Vagina (tissue), 2 donors: ENCODE measurements around the gene FUNDC2. TPM values are rescaled to one million over a fixed set of nuclear protein-coding genes. Genes with fewer than 3 reads are reported as not detected.

Source experiments
- DNase-seq, 2 donors: peaks; one replicate each; pipeline ENCODE4 v3.0.0-alpha.2; 2017; ENCODE audit errors: extremely low spot score in 2 of 2
- H3K27ac ChIP-seq: fragments of 200-600 bp; sonication (generic); one replicate; pipeline ENCODE4 v1.5.1; 2019
- H3K27me3 ChIP-seq: fragments of 200-600 bp; sonication (generic); one replicate; pipeline ENCODE4 v1.5.1; 2019
- H3K36me3 ChIP-seq, 2 donors: fragments of 200-600 bp; sonication (generic); one replicate each; pipeline ENCODE4 v1.5.1; 2017 to 2019
- H3K4me1 ChIP-seq: fragments of 200-600 bp; sonication (generic); one replicate; pipeline ENCODE4 v1.5.1; 2019
- H3K4me3 ChIP-seq, 2 donors: fragments of 200-600 bp; sonication (generic); 1 replicate in 1 of 2; 2 replicates in 1 of 2; pipeline ENCODE4 v1.5.1; 2016 to 2019
- H3K9me3 ChIP-seq: fragments of 200-600 bp; sonication (generic); one replicate; pipeline ENCODE4 v1.5.1; 2019
- POLR2A ChIP-seq, 2 donors: fragments of 450-650 bp; IDR thresholded peaks; one replicate each; pipeline ENCODE4 v1.6.1; 2017; ENCODE audit warnings: antibody characterized with exemption in 2 of 2, mild to moderate bottlenecking in 2 of 2, moderate library complexity in 2 of 2
- POLR2AphosphoS5 ChIP-seq, 2 donors: sonication (generic); formaldehyde crosslinking; IDR thresholded peaks; one replicate each; pipeline ENCODE4 v1.9.0; 2017; ENCODE audit warnings: antibody characterized with exemption in 2 of 2, mild to moderate bottlenecking in 2 of 2, low read depth in 1 of 2; ENCODE audit not compliant: insufficient read depth in 1 of 2
- intact Hi-C: fragments of 100-400 bp; cut with DNase I; formaldehyde crosslinking; loops from one replicate; pipeline ENCODE4 v1.15.1; 2023
- total RNA-seq: library from RNA; depleted of rRNA; stranded (reverse); fragments of >200 nt; gene quantifications from one replicate; pipeline ENCODE4 v1.2.3, GENCODE V29; 2016
- TF ChIP-seq, protein P1 (sequence below), 3 experiments: fragments of 450-650 bp in 2 of 3; fragments of 200-600 bp in 1 of 3; sonication (generic) in 1 of 3; IDR thresholded peaks; one replicate each; pipeline ENCODE4 v1.5.1; 2017 to 2019; ENCODE audit warnings: antibody characterized with exemption in 3 of 3, mild to moderate bottlenecking in 2 of 3, moderate library complexity in 2 of 3

The FUNDC2 gene
- total RNA-seq, 1 donor from 2014 or later, result 53.5 TPM

DNA sequence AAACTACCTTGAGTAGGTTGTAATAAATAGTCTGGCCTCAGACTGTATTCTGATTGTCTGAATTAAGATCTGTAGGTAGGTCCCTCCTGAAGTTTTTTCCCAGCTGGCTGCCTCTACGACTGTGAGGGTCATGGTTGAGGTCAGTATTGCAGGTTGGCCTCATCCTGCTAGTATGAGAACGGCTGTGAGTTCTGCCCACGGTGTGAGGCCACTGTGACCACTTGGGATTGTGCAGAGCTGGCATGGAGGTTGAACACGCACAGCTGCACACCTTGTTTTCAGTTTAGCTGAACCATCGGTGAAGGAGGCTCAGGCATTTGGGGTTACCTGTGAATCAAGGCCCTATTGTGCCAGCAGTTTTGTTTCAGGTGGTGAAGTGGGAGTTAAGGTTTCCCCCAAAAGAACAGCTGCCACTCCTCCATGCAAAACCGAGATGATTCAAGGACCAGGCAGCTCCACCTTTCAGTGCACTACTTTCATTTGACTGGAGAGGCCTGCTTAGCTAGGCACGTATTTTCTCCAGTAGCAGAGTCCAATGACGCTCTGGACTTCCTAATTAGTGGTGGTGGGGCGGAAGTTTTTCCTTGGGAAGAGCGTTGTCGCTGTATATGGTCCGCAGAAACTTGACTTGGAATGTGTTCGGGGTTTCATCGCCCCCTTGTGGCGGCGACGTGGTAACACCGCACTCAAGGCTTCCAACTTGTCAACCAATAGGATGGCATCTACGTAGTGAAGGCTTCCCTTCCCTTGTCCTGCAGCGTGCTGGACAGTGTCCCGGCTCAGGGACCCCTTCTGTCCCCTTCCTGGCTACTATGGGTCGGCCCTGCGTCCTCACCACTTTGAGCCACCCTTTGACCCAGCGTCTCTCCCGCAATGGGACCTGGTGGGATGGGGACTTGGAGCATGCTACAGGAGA is 30.5 kb downstream of the FUNDC2 start:
- peak overlapping the region; percentile 20 for H3K27ac ChIP-seq
- H3K27me3 ChIP-seq, result no peaks in the 10 kb centered on the region
- intact Hi-C loops, result loop anchor here (10.0 kb wide), 1 partner anchor 72 kb away; no protein-coding TSS in a partner anchor
- H3K9me3 ChIP-seq, result no peaks in the 10 kb centered on the region
- DNase-seq, result no peak
- TF ChIP-seq POLR2AphosphoS5 (IDR thresholded peaks at IDR 0.05; ENCODE audit: insufficient read depth in 1 of 2, low read depth in 1 of 2) (no peak), POLR2A (IDR thresholded peaks at IDR 0.05) (no peak)
- TF ChIP-seq, protein P1, sequence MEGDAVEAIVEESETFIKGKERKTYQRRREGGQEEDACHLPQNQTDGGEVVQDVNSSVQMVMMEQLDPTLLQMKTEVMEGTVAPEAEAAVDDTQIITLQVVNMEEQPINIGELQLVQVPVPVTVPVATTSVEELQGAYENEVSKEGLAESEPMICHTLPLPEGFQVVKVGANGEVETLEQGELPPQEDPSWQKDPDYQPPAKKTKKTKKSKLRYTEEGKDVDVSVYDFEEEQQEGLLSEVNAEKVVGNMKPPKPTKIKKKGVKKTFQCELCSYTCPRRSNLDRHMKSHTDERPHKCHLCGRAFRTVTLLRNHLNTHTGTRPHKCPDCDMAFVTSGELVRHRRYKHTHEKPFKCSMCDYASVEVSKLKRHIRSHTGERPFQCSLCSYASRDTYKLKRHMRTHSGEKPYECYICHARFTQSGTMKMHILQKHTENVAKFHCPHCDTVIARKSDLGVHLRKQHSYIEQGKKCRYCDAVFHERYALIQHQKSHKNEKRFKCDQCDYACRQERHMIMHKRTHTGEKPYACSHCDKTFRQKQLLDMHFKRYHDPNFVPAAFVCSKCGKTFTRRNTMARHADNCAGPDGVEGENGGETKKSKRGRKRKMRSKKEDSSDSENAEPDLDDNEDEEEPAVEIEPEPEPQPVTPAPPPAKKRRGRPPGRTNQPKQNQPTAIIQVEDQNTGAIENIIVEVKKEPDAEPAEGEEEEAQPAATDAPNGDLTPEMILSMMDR (IDR thresholded peaks at IDR 0.05), result peak; percentile 26 to 81 (median 58)
- no peaks in the 10 kb centered on the region for H3K4me1 ChIP-seq
- no peaks in the 10 kb centered on the region for H3K36me3 ChIP-seq
- no peak overlapping the region for H3K4me3 ChIP-seq

DNA sequence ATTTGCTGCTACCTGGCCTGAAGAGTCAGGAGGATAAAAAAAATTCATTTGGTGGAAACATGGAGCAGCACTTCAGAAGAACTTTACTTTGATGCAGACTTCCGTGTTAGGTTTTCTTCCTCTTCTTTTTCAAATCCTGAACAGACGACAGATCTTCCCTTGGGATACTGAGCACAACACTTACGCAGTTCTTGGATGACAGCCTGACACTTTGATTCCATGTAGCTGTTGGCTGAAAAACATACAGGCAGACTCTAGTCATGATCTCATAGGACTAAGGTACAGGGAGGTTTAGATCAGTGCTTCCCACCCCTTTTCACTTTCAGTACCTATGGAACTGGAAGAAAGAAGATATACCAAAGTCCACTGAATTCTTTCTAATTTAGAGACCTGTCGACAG is 35.1 kb downstream of the FUNDC2 start:
- DNase-seq, result no peak
- Histone ChIP-seq H3K4me3 (no peak overlapping the region), H3K27me3 (no peaks in the 10 kb centered on the region), H3K4me1 (no peaks in the 10 kb centered on the region), H3K9me3 (no peaks in the 10 kb centered on the region), H3K27ac (no peak overlapping the region), H3K36me3 (no peaks in the 10 kb centered on the region)
- TF ChIP-seq POLR2AphosphoS5 (IDR thresholded peaks at IDR 0.05; ENCODE audit: insufficient read depth in 1 of 2, low read depth in 1 of 2), result no peak
- intact Hi-C loops, result no loop called here

DNA sequence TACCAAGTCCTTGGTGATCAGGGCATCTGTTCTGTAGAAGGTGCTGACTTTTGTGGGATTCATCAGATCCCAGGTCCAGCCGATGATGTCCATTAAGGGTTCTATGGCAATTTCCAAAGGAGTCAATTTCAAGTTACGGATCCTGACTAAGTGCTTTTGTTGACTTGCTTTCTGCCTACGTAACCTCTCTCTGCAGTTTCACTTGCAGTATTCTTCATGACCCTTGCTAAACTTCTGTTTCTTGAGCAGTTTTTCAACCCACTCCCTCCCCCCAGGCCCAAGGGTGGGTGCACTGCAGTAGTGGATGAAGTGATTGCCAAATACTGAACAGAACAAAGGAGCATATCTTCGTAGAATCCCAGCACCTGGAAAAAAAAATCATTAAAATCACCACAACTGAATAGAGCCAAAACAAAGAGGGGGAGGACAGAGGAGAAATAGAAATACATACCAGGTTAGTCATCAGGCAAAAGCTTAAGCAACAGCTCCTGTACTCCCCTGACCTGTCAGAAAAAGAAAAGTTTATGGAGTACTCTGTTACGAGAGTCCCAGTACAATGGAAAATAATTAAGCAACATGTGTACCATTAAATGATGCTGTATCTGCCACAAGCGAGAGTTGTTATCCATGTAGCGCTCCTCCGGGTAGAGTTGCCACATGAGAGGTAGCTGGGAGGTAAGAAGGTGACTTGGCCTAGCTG is 38.5 kb downstream of the FUNDC2 start:
- Histone ChIP-seq H3K27ac (no peak overlapping the region), H3K4me3 (no peak overlapping the region), H3K9me3 (no peaks in the 10 kb centered on the region), H3K36me3 (no peaks in the 10 kb centered on the region), H3K27me3 (no peaks in the 10 kb centered on the region), H3K4me1 (peaks cover 13% of the 10 kb centered on the region)
- intact Hi-C loops, result no loop called here
- no peak for DNase-seq
- TF ChIP-seq POLR2AphosphoS5 (IDR thresholded peaks at IDR 0.05; ENCODE audit: insufficient read depth in 1 of 2, low read depth in 1 of 2) (no peak), POLR2A (IDR thresholded peaks at IDR 0.05) (no peak)
- TF ChIP-seq, protein P1 (IDR thresholded peaks at IDR 0.05), result no peak

DNA sequence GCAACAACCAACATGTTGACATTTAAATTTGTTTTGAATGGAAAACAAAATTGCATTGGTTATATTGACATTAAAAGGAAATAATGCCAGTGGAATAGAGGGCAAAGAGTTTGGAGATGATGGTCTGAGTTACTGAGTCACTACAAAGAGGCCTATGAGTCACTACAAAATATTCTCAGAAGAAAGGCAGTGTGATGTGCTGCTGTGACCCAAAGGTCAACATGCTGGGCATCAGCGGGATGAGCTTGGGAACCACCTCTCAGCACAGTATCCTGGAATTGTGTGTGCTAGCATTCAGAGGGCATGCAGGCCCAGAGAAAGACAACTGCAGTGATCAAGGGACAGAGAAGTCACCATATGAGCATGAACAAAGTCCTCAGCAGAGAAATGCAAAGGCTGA is 41.5 kb downstream of the FUNDC2 start:
- no peak overlapping the region for H3K4me3 ChIP-seq
- intact Hi-C loops, result no loop called here

DNA sequence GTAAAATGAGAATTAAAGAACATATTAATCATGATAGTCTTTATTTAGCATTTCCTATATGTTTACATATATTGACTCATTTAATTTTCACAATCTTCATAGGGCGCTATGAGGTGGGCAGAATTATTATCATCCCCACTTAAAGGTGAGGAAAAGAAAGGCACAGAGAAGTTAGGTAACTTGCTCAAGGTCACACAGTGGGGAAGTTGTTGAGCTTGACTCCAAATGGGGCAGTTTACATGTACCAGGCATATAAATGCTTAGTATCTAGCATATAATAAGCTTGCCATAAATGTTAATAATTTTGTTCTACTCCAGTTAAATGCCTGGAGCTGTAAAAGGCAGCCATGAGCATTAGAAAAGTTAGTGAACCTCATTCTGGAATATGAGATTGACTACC is 42.8 kb downstream of the FUNDC2 start:
- Histone ChIP-seq H3K4me3 (peak overlapping the region; percentile 56 to 67), H3K9me3 (no peaks in the 10 kb centered on the region), H3K27ac (no peak overlapping the region), H3K27me3 (no peaks in the 10 kb centered on the region), H3K4me1 (peaks cover 23% of the 10 kb centered on the region), H3K36me3 (no peaks in the 10 kb centered on the region)
- DNase-seq, result no peak
- TF ChIP-seq POLR2A (IDR thresholded peaks at IDR 0.05), result no peak
- intact Hi-C loops, result no loop called here

More for the DNA sequence above, 41.5 kb downstream of the FUNDC2 start:
- TF ChIP-seq, protein P1 (IDR thresholded peaks at IDR 0.05), result no peak
- TF ChIP-seq POLR2A (IDR thresholded peaks at IDR 0.05) (no peak), POLR2AphosphoS5 (IDR thresholded peaks at IDR 0.05; ENCODE audit: insufficient read depth in 1 of 2, low read depth in 1 of 2) (no peak)
- Histone ChIP-seq H3K4me1 (peaks cover 23% of the 10 kb centered on the region), H3K27ac (no peak overlapping the region), H3K36me3 (no peaks in the 10 kb centered on the region), H3K9me3 (no peaks in the 10 kb centered on the region), H3K27me3 (no peaks in the 10 kb centered on the region)
- no peak for DNase-seq
